Activated B cell treated with CpG ODN at 0.5 μM for 24 hours (primary cell): ENCODE measurements around the gene DKK3. TPM values are rescaled to one million over a fixed set of nuclear protein-coding genes. Genes with fewer than 3 reads are reported as not detected.
A peak's percentile ranks its signal among the peaks of the same experiment; 100 is the strongest.

ENCODE experiments used
- ATAC-seq: fragments of 200-7000 bp; cut with Tn5 transposase; one replicate; pipeline ENCODE4 v1.10.0; 2021; ENCODE audit warnings: low read depth, mild to moderate bottlenecking, moderate library complexity
- CTCF ChIA-PET: fragments of 350-600 bp; sonication (Branson Sonifier 250); formaldehyde crosslinking; loops from one replicate; lab custom pipeline; 2021; ENCODE audit warnings: antibody characterized with exemption; lab: Charles Lee
- POLR2A ChIA-PET: fragments of 350-600 bp; sonication (Branson Sonifier 250); formaldehyde crosslinking; loops from one replicate; lab custom pipeline; 2021; ENCODE audit warnings: antibody characterized with exemption; lab: Charles Lee
- DNase-seq: peaks from one replicate; pipeline ENCODE4 v3.0.0; 2022
- H3K27ac Mint-ChIP-seq: one replicate; pipeline ENCODE4 v1.8.0; 2020; ENCODE audit warnings: mixed read lengths
- H3K27me3 Mint-ChIP-seq: one replicate; pipeline ENCODE4 v1.8.0; 2021; ENCODE audit warnings: mixed read lengths
- H3K36me3 Mint-ChIP-seq: one replicate; pipeline ENCODE4 v1.8.0; 2021; ENCODE audit warnings: low read depth, mixed read lengths
- H3K4me1 Mint-ChIP-seq: one replicate; pipeline ENCODE4 v1.8.0; 2021; ENCODE audit warnings: mixed read lengths
- H3K4me3 Mint-ChIP-seq: one replicate; pipeline ENCODE4 v1.8.0; 2020; ENCODE audit warnings: mild to moderate bottlenecking, mixed read lengths
- H3K9me3 Mint-ChIP-seq: one replicate; pipeline ENCODE4 v1.8.0; 2020; ENCODE audit warnings: mixed read lengths
- intact Hi-C: fragments of 100-400 bp; cut with micrococcal nuclease; formaldehyde crosslinking; loops from one replicate; pipeline ENCODE4 v1.15.1; 2024
- total RNA-seq: library from RNA; stranded (reverse); gene quantifications from 2 replicates; pipeline ENCODE4 v1.2.3, GENCODE V29; 2022
- TF ChIP-seq, protein P1 (sequence below): fragments of 200-600 bp; IDR thresholded peaks from one replicate; pipeline ENCODE4 v1.8.0; 2022; ENCODE audit warnings: antibody characterized with exemption, mild to moderate bottlenecking

Gene DKK3
- total RNA-seq, 1 donor from 2014 or later = not detected

DNA sequence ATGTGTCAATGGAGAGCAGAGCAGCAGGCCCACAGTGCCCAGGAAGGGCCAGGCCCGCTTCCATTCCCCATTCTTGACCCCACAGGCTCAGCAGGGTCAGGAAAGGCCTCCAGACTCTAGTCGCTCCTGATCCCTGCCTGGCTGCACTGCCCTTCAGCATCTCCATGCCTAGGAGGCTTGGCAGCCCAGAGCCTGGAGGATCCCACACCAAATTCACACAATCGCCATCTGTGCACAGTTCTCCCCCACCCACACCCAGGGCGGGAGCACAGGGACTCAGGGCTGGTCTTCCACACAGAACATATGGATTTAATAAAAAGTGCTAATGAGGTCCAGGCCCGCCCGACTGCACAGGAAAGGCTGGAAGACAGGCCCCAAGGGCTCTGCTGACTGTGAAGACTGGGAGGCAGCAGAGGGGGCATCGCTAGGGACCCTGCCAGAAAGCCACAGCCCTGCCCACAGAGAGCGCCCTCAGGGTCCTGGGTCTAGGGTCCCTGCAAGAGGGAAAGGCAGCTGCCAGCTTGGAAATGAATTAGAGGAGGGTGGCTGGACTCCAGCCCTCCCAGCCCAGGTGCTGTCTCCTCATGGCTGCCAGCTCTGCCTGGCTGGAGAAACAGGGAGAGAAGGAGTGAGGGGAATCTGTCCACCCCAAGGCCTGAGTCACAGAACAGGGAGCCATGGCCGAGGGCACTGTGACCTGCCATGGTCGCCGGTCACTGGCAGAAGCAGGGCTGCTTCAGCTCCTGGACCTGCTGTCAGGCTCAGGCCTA lies 39.7 kb downstream of the DKK3 start:
- no peak overlapping the region for H3K27ac Mint-ChIP-seq
- no peak for DNase-seq
- H3K4me3 Mint-ChIP-seq = no peak overlapping the region
- intact Hi-C loops = no loop called here
- POLR2A ChIA-PET = no interaction called here
- H3K27me3 Mint-ChIP-seq = peaks cover 11% of the 10 kb centered on the region
- TF ChIP-seq, protein P1, sequence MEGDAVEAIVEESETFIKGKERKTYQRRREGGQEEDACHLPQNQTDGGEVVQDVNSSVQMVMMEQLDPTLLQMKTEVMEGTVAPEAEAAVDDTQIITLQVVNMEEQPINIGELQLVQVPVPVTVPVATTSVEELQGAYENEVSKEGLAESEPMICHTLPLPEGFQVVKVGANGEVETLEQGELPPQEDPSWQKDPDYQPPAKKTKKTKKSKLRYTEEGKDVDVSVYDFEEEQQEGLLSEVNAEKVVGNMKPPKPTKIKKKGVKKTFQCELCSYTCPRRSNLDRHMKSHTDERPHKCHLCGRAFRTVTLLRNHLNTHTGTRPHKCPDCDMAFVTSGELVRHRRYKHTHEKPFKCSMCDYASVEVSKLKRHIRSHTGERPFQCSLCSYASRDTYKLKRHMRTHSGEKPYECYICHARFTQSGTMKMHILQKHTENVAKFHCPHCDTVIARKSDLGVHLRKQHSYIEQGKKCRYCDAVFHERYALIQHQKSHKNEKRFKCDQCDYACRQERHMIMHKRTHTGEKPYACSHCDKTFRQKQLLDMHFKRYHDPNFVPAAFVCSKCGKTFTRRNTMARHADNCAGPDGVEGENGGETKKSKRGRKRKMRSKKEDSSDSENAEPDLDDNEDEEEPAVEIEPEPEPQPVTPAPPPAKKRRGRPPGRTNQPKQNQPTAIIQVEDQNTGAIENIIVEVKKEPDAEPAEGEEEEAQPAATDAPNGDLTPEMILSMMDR = no peak
- no peaks in the 10 kb centered on the region for H3K36me3 Mint-ChIP-seq
- ATAC-seq = no peak
- CTCF ChIA-PET = no interaction called here
- H3K4me1 Mint-ChIP-seq = no peaks in the 10 kb centered on the region
- no peaks in the 10 kb centered on the region for H3K9me3 Mint-ChIP-seq

- H3K4me1 Mint-ChIP-seq = no peaks in the 10 kb centered on the region
- intact Hi-C loops = loop anchor here (2.0 kb wide), 1 partner anchor 169 kb away; no protein-coding TSS in a partner anchor
- H3K27me3 Mint-ChIP-seq = peaks cover 11% of the 10 kb centered on the region
- ATAC-seq (no peak), DNase-seq (no peak)
- H3K27ac Mint-ChIP-seq = no peak overlapping the region
- CTCF ChIA-PET = interaction anchor here (1.2 to 2.0 kb wide), 3 partner anchors 21 to 170 kb away, joined by 3 to 10 read pairs (median 4); no protein-coding TSS in a partner anchor
- no peaks in the 10 kb centered on the region for H3K9me3 Mint-ChIP-seq
- no peaks in the 10 kb centered on the region for H3K36me3 Mint-ChIP-seq
- TF ChIP-seq, protein P1 = no peak
- no peak overlapping the region for H3K4me3 Mint-ChIP-seq
- POLR2A ChIA-PET = no interaction called here
These were observed 40.5 kb downstream of the DKK3 start for GRCh38 chr11:11967669-11968510.

- Mint-ChIP-seq H3K9me3 (no peaks in the 10 kb centered on the region), H3K4me3 (no peak overlapping the region), H3K36me3 (no peaks in the 10 kb centered on the region), H3K27me3 (peaks cover 11% of the 10 kb centered on the region), H3K27ac (no peak overlapping the region), H3K4me1 (no peaks in the 10 kb centered on the region)
- ChIA-PET POLR2A (no interaction called here), CTCF (interaction anchor here (1.2 to 2.0 kb wide), 3 partner anchors 20 to 169 kb away, joined by 3 to 10 read pairs (median 4); no protein-coding TSS in a partner anchor)
- ATAC-seq (peak; percentile 81), DNase-seq (peak; percentile 42)
- TF ChIP-seq, protein P1 = no peak
- intact Hi-C loops = loop anchor here (2.0 kb wide), 1 partner anchor 168 kb away; no protein-coding TSS in a partner anchor
These were observed 41.4 kb downstream of the DKK3 start for GRCh38 chr11:11966826-11967668.

- ChIA-PET CTCF (interaction anchor here (1.2 to 2.0 kb wide), 3 partner anchors 19 to 169 kb away, joined by 3 to 10 read pairs (median 4); no protein-coding TSS in a partner anchor), POLR2A (no interaction called here)
- intact Hi-C loops = loop anchor here (2.0 kb wide), 1 partner anchor 168 kb away; no protein-coding TSS in a partner anchor
- ATAC-seq (no peak), DNase-seq (no peak)
- peaks cover 11% of the 10 kb centered on the region for H3K27me3 Mint-ChIP-seq
- TF ChIP-seq, protein P1 = no peak
- no peak overlapping the region for H3K4me3 Mint-ChIP-seq
- H3K9me3 Mint-ChIP-seq = no peaks in the 10 kb centered on the region
- no peaks in the 10 kb centered on the region for H3K36me3 Mint-ChIP-seq
- no peak overlapping the region for H3K27ac Mint-ChIP-seq
- no peaks in the 10 kb centered on the region for H3K4me1 Mint-ChIP-seq
These were observed 42.1 kb downstream of the DKK3 start for GRCh38 chr11:11966354-11966741.
